Kidney glomerular epithelial cell (primary cell): ENCODE results near the gene LTBR.
"Not testable (repeated sequence)": the region's sequence is repeated elsewhere in the genome, so short reads cannot be mapped to it uniquely, and the experiment has no call there.

Experiments used
- DNase-seq: peaks from one replicate; lab custom pipeline; 2025; lab: John Stamatoyannopoulos, UW

LTBR gene

DNA sequence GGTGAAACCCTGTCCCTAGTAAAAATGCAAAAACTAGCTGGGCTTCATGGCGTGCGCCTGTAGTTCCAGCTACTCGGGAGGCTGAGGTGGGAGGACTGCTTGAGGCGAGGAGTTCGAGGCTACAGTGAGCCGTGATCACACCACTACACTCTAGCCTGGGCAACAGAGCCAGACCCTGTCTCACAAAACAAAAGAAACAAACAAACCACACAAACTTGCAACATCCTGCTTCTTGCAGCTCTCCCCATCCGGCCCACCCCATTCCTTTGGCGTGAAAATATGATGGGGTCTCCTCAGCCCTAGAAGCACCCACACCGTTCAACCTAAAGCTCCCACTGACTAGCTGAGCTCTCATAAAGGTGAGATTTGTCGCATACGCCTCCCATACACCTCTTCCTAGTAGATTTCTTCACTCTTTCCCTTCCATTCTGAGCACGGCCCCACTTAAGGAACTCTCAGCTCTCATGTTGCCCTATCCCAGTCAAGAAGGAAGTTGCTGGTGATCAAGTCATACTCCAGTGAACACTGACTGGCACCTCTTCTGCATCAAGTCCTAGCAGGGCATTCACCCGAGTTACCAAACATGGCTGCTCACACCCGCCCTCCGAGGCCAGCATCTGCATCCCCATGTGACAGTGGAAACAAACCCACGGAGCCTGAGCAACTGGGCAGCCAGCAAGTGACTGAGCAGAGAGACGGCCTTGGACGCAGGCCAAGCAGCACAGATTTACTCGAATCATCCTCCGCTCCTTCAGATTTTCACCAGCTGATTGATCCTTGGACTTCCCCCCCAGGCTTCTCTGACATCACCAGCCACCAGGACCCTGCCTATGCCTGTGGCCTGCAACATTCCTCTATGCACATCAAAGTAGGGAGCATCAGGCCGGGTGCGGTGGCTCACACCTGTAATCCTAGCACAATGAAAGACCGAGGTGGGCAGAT lies 41.9 kb downstream of the LTBR start:
- DNase-seq, result no peak

DNA sequence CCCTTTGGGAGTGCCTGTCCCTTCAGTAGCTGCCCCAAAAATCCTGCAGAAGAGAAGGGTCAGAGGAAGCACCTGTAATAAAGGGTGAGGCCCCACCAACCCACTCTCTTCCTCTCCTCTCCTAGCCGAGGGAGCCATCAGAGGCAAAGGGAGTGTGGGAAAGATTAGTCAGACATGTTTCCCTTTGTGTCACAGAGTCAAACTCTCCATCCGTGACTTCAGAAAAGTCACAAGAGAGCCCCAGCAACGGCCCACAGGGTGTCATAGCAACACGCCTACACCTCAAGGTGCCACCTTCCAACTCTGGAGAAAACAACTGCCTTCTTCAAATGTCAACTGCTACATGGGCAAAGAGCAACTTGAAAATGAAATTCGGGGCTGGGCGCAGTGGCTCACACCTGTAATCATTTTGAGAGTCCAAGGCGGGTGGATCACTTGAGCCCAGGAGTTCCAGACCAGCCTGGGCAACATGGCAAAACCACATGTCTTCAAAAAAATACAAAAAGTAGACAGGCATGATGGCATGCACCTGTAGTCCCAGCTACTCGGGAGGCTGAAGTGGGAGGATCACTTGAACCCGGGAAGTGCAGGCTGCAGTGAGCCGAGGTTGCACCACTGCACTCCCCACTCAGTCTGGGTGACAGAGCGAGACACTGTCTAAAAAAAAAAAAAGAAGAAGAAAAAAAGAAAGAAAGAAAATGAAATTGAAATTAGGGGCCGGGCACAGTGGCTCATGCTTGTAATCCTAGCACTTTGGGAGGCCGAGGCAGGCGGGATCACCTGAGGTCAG lies 43.1 kb downstream of the LTBR start:
- DNase-seq, result no peak

DNA sequence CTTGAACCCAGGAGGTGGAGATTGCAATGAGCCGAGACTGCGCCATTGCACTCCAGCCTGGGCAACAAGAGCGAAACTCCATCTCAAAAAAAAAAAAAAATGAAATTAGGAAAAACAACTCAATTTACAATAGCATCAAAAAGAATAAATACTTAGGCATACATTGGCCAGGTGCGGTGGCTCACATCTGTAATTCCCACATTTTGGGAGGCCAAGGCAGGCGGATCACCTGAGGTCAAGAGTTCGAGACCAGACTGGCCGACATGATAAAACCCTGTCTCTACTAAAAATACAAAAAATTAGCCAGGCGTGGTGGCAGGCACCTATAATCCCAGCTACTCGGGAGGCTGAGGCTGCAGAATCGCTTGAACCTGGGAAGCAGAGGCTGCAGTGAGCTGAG lies 43.8 kb downstream of the LTBR start:
- not testable (repeated sequence) for DNase-seq

DNA sequence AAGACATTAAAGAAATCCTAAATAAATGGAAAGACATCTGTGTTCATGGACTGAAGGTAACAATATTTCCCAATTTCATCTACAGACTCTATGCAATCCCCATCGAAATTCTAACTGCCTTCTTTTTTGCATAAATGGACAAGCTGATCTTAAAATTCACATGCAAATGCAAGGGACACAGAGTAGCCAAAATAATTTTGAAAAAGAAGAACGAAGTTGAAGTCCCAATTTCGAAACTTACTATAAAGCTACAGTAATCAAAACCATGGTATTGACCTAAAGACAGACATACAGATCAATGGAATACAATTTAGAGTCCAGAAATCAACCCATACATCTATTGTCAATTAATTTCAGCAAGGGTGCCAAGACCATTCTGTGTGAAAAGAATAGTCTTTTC lies 44.4 kb downstream of the LTBR start:
- no peak for DNase-seq

DNA sequence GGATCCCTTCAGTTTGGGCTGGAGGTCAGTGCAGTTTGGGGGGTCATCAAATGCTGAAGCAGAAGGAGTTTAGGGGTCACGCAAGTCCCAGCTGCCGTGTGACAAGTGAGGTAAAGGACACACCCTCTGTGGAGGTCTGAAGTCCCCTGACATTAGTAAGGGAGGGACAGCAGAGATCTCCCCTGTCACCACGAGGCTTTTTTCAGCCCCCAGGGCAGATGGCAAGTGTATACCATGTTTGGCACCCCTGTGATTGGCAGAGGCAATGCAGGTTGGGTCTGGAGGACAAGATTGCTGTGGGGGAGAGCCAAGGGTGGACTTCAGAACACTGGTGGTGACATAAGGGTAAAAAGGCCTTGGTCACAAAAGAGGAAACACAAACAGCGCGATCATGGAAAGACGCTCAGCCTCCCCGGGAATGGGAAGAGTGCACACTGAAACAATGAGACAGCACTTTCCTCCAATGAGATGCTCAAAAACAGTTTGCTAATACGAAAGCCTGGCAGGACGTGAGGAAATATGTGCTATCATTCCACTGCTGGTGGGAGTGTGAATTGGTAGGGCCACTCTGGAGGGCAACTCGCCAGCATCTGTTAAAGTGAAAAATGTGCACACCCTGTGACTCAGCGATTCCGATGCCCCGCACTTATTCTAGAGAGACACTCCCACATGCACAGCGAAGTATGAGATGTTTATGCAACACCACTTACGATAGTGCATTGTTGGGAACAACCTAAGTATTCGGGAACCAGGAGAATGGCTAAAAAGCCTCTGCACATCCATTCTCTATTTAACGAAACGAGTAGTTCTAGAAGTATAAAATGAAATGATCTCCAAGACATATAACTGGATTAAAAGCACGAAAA lies 46.4 kb downstream of the LTBR start:
- DNase-seq, result peak; percentile 92

DNA sequence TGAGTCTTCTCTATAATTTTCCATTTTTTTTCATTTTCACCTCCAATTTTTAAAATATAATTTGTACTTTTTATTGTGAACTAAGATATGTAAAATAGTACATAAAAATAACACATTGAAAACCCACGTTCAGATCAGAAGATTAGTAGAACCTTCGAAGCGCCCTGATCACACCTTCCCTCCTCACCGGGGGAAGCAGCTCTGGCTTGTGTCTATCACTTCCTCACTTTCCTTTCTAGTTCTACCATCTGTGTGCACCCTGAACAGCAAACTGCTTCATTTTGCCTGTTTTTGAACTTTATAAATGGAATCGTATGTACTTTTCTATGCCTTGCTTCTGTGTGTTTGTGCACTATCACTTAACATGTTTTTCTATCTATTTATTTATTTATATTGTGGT lies 49.0 kb downstream of the LTBR start:
- DNase-seq, result no peak

DNA sequence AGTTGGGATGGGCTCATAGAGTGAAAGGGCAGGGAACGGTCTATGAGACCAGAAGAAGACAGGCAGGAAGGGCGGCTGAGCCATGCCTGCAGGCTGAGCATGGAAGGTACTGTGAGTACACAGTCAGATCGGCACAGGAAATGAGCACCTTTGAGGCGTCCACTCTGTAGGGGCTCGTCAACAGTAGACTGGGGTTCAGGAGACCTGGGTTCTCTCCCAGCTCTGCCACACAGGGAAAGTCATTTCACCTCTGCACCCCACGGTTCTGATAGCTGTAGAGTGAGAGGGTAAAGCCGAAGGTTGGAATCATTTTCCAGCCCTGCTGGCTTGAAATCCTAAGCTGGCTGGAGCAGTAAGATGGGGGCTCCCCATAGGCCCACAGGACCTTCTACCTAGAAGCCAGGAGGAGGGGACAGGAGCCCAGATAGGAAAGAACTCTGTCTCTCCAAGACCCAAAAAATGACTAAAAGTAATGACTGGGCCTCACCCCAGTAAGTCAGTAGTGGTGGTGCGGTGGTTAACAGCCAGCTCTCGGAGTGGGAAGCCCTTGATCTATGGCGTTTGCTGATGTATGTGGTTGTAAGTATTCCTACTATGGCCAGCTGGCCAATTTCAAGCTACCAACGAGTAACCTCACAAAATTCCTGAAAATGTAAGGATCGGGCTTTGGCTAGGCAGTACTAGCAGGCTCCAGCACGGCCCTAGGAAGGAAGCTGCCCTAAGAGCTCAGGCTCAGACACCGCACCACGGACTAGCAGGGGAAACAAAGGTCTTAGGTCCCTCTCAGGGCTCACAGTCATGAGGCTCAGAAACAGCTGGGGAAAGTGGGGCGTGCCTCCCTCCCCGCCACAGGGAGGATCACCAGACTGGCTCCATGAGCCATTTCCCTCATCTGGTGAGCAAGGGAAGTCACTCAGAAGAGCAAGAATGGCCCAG lies 50.5 kb downstream of the LTBR start:
- no peak for DNase-seq

DNA sequence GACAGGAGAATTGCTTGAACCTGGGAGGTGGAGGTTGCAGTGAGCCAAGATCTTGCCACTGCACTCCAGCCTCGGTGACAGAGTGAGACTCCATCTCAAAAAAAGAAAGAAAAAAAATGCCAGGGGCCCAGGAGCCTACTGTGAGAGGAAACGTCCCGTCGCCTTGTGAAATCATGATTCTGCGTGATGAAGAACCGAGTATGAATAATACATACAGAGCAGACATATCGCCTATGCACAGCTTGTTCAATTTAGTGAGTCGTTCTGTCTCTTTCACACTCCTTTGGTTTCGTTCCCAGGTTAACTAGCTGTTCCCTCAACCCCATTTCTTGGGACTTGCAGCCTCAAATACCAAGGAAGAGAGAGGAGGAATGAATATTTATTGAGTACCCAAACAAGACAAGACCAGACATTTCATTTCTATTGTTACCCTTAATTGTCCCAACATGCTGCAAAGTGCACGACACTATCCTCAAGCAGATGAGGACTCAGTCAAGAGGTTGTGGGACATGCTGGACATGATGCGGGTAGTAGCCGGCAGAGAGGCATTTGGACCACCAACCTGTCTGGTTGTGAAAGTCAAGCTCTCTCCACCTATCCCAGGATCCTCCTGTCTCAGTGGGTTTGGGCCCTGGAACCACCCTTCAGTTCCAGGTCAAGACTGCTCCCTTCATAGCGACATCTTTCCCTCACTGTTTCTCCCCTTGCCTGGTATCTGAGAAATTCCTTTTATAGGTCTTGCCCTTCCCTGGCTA lies 52.2 kb downstream of the LTBR start:
- DNase-seq, result no peak

DNA sequence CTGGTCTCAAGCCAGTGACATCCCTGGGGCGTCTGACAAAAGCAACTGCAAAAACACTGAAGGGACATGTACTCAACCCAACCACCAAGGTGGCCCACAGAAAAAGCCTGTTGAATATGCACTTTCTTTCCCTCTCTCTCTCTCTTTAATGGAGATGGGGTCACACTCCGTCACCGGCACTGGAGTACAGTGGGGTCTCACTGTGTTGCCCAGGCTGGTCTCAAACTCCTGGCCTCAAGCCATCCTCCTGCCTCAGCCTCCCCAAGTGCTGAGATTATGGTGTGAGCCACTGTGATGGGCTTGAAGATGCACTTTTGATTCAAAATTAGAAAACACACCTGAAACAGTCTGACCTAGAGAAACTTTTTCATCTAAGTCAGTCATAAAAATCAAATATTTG lies 53.6 kb downstream of the LTBR start:
- no peak for DNase-seq

DNA sequence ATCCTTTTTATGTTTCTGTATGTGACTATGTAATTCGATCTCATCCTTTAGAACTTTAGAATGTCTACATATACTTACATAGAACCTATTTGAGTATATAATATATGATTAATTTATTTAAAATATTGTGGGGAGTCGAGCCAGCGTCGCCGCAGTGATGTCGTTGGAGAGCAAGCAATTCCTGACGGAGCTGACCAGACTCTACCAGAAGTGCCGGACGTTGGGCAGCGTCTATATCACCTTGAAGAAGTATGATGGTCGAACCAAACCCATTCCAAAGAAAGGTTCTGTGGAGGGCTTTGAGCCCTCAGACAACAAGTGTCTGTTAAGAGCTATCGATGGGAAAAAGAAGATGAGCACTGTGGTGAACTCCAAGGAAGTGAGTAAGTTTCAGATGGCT lies 54.4 kb downstream of the LTBR start:
- no peak for DNase-seq

DNA sequence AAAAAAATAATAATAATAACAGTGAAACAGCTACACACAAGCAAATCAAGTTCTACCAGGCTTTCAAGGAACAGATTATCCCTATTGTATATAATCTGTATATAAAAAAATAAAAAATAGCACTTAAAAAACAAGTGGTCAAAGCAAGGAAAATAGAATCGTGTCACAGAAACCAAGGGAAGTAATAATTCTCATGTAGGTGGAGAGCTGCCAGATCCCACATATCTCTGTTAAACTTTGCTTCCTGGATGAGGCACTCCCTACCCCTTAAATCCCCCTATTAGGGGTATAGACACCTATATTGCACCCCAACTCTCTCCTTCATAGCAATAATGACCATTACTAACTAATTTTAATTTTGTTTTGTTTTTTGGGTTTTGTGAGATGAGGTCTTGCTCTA lies 56.4 kb downstream of the LTBR start:
- no peak for DNase-seq
